HG03460 (cell line): Measurements from ENCODE around the gene ODC1.
"Not testable (repeated sequence)": the region's sequence is repeated elsewhere in the genome, so short reads cannot be mapped to it uniquely, and the experiment has no call there.

Experiments
- ATAC-seq: cut with Tn5 transposase; IDR thresholded peaks from one replicate; pipeline ENCODE4 v1.9.1; 2021; ENCODE audit not compliant: unreplicated experiment

The ODC1 gene

DNA sequence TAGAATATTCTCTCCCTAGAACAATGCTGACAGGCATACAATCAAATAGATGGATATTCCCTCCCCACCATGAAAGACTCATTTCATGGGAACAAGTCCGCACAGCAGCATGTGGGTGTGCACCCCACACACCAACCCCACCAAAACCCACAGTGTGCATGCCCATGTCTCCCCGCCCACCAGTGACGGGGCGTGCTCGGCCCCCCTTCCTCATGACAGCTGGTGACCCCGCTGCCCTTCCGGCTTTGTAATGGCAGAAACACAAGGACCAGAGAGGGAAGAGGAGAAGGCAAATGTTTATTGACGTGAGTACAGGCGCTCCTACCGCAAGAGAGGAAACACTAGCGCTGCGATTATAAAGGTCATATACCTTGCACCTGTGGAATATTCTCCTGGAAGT is 30.8 kb upstream of the ODC1 start:
- ATAC-seq, result no peak

DNA sequence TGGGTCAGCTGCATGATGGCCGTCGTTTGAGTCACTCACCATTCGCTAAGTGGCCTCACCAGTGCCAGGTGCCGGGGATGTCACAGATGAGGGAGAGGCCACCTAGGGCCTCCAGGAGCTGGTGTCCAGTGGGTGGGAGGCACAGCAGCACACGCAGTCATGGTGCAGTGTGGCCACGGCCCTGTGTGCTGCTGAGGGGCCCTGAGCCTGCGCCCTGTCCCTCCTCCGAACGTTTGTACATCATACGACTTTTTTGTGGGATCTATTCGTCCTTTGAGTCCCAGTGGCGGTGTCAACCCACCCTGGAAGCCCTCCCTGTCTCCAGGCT is 30.1 kb upstream of the ODC1 start:
- ATAC-seq, result no peak

DNA sequence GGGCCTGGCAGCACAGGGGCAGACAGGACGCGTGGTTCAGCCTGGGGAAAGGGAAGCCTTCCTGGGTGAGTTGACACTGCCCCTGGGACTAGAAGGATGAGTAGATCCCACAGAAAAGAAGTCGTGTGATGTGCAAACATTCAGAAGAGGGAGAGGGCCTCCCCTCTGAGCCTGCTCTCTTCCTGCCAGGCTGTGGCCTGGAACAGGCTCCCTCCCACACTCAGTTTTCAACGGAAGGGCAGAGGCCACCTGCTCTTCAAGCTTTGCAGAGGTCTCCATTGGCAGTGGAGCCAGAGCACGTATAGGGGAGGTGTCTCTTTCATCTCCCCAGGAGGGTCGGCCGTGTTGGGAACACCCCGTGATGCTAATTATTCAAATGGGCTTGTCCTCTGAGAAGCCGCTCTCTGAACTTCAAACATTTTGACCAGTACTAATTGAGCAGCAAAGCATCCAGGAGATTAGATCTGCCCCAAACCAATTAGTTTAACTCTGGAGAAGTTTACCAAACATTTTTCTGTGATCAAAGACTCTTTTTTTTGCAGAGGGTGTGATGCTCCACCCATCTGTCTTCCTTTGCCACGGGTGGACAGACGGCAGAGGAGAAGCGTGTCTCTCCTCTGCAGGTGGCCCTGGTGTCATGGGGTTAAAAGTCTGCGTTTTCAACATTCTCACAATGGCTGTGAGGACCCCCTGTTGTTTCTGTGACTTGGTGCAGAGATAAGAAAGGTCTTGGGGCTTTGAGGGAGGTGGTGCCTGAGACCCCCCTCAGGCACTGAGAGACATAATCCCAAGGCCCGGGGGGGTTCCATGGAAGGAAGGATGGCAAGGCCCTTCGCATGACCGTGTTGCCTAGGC is 29.5 kb upstream of the ODC1 start:
- ATAC-seq, result no peak

DNA sequence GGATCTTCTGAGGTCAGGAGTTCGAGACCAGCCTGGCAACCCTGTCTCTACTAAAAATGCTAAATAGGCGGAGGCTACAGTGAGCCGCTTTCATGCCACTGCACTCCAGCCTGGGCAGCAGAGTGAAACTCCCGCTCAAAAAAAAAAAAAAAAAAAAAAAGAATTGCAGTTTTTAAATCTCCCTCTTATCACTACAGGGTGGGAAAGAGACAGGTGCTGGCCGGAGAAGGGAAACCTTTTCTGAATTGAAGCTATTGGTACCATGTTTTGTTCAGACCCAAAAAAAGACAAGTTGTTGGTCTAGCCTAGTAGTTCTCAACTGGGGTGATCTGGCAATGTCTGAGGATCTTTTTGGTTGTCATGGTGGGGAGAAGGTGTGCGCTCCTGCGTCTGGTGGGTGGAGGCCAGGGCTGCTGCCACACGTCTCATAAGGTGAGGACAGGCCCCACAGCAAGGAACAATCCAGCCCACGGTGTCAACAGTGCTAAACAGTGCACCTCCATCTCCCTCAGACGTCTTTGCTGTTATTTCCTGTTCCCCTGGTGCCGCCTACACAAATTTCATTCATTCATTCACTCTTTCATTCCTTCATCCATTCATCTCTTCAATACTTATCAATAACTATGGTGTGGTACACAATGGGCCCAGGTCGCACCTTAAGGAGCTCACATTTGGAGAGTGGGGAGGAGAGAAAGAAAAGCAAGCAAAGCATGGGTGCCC is 28.8 kb upstream of the ODC1 start:
- ATAC-seq, result no peak

DNA sequence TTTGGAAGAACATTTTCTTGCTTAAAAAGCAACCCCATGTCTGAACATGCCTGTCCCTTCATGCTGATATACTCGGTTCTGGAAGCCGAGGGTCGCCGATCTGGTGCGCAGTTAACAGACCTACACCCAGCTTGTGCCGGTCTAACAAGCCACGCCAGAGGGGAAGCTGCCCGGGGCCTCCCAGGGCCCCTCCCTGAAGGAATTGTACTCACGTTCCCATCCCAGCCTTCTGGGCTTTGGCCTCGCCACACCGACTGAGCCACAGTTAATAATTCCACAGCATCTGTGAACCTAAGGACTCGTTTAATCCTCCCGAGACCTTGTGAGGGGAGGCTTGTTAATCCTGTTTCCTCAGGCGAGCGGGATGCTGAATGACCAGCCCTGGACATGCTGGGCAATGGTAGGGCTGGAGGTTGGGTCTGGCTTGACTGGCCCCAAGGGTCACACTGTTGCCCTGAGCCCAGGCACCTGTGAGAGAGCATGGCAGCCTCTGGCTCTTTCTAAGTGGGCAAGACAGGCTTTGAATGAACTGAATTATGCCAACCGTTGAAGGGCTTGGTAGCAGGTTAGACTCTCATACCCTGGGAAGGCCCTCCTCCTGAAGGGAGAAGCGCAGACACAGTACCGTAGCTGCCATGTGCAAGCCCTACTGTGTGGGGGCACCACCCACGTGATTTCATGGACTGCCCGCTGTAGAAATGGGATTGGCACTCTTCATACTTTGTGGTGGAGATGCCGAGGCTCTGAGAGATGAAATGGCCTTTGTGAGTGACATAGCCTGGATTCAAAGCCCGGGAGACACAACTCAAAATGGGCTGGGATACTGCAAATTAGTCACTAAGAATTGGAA is 27.9 kb upstream of the ODC1 start:
- no peak for ATAC-seq

DNA sequence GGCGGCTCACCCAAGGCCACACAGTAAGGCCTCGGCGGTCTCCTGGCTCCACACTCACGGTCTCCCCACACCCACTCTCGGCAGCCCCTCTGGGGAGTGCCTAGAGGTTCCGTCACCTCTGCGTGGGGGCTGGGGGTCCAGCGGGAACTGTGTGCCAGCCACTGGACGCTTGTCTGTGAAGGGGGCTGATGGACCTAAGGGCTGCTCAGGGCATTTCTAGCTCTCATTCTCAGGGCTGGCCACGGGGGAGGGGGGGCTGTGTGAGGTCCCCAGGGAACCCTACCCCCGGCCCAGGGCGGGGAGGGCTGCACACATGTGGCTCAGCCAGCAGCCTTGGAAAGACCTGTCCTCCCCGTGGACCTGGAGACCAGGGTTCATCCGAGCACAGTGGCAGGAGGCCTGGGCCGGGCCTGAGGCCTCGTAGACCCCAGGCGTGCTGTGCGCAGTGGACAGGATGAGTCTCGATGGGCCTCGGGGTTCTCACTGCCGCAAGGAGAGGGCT is 27.1 kb upstream of the ODC1 start:
- ATAC-seq, result no peak

DNA sequence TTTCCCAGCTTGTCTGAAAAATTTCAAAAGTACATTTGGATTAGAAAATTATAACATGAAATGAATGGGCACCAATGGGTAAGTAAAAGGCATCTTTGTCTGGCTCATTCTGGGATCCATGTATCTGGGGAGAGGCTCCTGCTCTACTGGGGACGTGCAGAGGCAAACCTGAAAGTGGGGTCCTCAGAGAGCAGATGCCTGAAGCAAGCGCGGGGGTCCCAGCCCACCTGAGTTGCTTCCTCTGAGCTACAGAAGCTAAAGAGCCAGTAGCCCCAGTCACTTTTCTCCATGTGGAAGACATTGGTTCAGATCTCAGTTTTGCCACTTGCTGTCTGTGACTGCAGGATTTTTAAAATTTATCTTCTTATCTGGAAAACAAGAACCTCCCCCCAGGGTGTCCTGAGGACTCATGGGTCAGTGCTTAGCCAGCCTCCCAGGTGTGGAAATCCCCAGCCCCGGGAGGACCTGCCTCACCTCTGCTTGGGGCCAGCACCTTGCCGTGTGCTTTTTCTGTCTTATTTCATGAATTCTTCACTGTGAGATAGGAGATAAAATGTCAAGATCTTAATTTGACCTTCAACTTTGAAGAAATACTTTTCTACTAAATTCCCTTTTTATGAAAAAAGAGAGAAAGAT is 25.1 kb upstream of the ODC1 start:
- ATAC-seq, result no peak

DNA sequence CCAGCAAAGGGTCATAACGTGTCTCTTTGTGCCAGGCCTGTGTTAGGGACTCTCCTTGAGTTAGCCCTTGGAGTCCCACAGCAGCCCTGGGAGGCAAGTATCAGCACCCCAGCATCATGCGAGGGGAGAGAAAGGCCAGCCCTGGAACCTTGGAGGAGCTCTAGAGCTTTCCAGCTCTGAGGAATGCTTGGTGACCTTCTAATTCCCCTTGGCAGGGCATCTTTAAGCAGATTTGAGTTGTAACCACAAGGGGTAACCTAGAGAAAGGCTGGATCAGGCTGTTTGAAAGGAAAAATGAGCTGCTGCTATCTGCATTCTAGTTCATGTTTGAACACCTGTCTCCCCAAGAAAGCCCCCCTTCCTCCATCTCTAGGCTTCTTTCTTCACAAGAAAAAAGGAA is 23.8 kb upstream of the ODC1 start:
- ATAC-seq, result no peak

DNA sequence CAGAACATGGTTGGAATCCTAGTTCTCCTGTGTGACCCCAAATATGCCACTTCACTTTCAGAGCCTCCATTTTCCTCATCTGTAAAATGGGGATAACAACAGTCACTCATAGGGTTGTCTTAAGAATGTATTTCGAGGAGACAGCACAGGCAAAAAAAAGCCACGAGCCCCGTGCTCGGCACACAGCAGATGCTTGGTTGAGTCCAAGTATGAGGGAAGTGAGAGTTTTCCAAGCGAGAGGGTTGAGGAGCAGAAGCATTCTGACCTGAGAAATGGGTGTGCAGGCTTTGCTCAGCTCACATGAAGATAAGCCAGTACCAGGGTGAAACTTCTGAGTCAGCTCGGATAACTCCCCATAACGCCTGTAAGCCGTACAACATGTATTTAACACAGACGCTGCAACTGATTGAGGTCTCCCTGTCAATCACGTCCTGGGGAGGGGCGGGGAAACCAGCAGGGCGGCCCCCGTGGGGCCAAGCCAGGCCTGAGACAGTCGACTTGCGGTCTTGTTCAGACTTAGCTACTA is 23.0 kb upstream of the ODC1 start:
- ATAC-seq, result no peak

DNA sequence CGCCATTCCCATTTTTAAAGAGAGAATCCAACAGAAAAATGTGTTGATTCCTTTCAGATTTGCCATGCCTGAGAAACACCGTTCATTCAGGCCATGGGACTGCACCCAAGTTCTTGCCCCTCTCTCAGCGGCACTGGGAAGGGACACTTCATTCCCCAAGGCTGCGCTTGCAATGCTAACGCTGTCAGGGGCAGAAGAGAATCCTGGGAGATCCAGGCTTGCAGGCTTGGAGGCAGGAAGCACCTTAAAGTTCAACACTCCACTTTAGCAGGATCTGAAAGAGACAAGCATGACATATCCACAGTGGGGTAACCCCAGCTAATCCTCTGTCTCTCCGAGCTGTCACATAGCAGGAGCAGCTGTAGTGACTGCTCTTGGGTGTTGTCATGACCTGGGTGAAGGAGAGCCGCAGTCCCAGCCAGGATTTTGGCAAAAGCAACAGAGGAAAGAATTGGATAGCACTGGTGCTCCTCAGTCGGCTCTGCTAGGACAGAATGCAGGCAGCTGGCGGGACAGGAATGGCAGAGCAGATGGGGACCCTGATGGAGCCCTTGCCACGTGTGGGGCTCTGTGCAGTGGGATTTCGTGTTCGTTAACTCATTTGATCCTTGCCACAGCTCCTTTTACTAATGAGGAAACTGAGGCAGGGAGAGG is 22.0 kb upstream of the ODC1 start:
- ATAC-seq, result no peak

DNA sequence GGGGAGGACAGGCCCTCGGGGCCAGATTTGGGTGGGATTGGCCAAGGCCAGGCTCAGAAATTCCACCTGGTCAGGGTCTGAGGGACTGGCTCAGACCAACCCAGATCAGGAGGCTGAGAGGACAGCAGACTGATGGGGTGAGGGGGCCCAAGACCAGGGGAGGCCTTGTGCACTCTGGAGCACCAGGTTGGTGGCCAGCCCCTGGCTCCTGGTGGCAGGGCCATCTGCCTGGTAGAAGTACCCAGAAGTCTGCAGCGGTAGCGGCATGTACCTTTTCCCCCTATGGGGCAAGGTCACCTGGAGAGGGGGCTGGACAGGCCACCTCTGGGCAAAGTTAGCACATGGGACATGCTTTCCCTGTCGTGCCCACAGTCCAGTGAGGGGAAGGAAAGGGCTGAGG is 21.2 kb upstream of the ODC1 start:
- no peak for ATAC-seq

DNA sequence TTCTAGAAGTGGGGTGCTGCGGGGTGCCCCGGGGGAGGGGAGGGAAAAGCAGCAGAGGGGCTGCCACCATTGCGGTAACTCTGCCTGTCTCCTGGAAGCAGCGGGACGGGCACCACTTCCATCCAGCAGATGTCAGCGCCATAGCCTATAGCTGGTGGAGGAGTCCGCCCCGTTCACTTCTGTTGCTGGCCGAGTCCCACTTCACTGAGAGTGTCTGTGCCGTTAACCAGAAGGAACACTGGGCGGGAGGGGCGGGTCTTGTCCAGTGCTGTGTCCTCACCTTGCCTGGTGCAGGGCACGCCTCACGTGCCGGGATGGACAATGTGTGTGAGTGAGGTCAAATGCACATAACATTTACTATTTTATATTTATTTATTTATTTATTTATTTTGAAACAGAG is 19.3 kb upstream of the ODC1 start:
- no peak for ATAC-seq

DNA sequence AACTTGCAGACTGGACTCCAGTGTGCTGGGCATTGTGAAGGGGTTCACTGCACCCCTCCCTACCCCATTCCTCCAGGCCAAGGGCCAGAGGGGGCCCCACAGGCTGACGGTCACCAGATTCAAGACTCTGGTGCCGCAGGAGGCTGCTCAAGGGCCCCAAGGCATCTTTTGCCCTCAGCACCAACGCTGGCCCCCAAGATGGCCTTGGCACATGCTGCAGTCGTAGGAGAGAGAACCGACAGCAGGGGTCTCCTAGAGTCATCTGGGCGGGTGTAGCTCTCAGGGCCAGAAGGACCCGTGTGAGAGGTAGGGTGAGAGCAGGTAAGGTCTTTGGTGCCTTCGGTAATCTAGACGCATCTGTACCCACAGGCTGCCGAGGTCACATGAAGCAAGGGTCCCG is 18.7 kb upstream of the ODC1 start:
- no peak for ATAC-seq

DNA sequence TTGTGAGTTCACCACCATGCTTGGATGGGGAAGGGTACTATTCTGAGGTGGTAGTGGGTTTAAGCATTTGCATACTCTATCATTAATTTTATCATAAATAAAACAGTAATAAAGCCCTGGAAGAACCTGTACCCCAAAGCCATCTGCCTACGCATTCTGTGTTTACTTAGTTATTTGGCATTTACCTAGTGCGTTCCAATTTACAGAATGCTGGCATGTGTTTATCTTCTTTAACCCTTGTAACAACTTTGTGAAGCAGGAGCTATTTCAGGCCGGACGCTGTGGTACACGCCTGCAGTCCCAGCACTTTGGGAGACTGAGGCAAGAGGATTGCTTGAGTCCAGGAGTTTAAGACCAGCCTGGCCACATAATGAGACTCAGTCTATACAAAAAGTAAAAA is 17.8 kb upstream of the ODC1 start:
- ATAC-seq, result no peak

DNA sequence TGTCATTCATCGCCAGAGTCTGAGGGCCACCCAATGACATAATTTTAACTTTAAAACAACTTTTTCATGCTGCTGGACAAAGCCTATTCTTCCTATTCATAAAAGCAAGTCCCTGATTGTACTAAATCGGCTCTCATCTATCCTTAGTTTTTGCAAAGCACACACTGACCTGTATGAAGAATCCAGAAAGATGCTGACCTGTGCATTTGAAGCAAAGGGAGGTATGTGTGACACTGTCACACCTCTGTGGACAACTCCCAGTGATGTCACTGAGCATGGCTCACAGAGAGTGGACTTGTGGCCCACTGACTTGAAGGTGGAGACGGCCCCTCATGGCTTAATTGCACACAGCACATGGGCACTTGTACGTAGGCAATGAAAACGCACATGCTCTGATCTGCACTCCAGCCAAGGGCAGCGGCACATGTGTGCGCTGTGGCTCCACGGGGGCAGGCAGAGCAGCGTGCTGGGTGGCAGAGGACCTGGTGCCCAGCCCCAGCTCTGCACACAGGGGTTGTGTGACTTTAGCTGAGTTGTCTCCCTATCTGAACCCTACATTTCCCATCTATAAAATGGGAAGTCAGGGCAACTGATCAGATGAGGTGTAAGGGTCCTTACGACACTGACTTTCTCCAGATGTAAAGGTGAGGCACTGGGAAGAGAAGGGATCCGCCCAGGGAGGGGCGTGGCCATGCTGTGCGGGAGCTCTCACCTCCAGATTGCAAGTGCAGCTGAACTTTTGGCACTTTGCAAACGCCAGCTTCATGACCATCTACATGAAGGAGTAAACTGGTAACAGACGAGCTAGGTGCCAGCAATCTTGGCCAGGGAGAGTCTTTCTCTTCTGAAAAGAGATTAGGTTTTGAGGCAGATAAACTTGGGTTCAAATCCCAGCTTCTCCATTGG is 14.3 kb upstream of the ODC1 start:
- ATAC-seq, result no peak

DNA sequence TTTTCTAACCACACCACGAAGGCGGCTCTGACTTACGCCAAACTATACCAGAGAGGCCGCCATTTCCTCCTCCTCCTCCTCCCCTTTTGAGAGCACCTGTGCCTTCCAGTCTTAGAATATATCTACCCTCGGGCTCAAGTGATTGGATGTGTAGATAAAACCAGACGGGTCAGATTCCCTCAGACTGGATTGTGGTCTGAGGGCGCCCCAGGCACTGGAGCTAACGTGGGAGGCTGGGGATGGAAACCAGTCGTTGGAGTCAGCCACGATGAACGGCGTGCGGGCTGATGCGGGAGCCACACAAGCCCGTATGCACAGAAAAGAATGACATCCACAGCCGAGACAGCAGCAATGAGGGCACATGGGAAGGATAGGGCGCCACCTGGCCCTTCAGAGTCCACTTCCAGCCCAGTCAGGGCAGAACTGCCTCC is 12.3 kb upstream of the ODC1 start:
- ATAC-seq, result no peak

DNA sequence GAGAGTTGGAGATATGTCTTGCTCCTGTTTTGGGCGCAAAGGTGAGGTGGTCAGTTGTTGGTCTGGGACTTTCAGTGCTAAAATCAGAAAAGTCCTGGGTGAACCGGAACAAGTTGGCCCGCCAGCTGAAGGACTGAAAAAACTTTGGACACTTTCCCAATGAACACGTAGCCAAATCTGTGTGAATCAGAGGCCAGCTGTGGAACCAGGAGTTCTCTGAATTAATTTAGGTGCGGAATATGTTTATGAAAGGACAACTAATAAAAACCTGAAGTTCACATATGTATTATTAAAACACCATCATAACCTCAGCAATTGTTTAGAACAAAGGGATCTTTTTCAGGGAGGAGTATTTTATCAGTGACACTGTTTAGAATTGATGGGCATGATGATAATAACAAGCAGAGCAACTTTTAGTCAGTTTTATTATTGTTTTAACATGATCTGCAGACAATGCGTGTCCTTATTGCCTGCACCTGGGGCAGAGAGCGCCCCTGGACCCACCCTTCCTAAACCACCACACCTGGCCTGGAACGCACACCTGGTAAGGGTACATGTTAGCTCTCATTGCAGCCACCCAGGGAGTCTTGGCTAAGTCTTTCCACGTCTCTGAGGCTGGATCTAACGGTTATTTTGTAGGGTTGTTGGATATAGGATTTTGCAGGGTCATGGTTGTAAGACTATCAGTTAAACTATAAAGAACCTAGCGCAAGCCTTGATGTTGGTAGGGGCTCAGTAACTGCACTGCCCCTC is 9.9 kb upstream of the ODC1 start:
- no peak for ATAC-seq

DNA sequence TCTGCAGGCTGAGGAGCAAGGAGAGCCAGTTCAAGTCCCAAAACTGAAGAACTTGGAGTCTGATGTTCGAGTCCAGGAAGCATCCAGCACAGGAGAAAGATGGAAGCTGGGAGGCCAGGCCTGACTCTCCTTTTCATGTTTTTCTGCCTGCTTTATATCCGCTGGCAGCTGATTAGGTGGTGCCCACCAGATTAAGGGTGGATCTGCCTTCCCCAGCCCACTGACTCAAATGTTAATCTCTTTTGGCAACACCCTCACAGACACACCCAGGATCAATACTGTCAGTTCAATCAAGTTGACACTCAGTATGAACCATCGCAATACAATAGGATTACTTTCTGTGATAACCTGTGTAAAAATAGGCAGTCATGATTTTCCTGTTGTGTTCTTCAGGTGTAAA is 9.1 kb upstream of the ODC1 start:
- not testable (repeated sequence) for ATAC-seq

DNA sequence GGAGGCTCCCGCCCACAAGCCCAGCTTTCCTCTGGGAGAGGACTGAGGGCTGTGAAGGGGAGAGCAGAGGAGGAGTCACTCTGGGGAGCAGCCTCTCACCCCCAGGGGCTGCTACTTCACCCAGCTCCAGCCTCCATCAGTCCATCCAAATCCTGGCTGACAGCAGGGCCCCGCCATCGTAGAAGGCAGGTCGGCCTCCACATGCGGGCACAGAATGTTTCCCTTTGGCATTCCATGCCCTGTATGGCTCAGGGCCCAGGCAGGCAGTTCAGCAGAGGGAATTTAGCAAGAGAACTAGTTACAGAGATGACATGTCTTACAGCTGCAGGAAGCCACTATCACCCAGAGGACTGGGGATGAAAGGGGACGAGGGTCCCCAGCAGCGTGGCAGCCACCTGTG is 6.4 kb upstream of the ODC1 start:
- no peak for ATAC-seq
